ENCODE measurements around the gene HNF4A. TPM values are rescaled to one million over a fixed set of nuclear protein-coding genes. Genes with fewer than 3 reads are reported as not detected.

The HNF4A gene
- total RNA-seq, 2 experiments from 2014 or later, result not detected

GRCh38 chr20:44367746-44368145 is 12.2 kb downstream of the HNF4A start:
- ATAC-seq (ENCODE audit: poor library complexity), result no peak
- Histone ChIP-seq H3K27ac (ENCODE audit: low read depth in 1 of 2, low read length in 2 of 2) (no peak overlapping the region), H3K4me3 (ENCODE audit: low read length) (no peak overlapping the region), H3K4me1 (ENCODE audit: insufficient read depth, low read length) (no peaks in the 10 kb centered on the region), H3K27me3 (ENCODE audit: control insufficient read depth in 1 of 2, insufficient read depth in 2 of 2, low read length in 2 of 2) (no peaks in the 10 kb centered on the region), H3K36me3 (ENCODE audit: insufficient read depth, low read length) (no peaks in the 10 kb centered on the region), H3K9me3 (ENCODE audit: control insufficient read depth in 1 of 2, insufficient read depth in 1 of 2, low read length in 2 of 2) (no peaks in the 10 kb centered on the region)
- ChIA-PET CTCF (no interaction called here), POLR2A (no interaction called here)
- no peaks in the 10 kb centered on the region for H3K4me1 Mint-ChIP-seq (ENCODE audit: low read depth)
- no peak overlapping the region for H3K27ac Mint-ChIP-seq
- H3K4me3 Mint-ChIP-seq, result no peak overlapping the region
- H3K27me3 Mint-ChIP-seq, result no peaks in the 10 kb centered on the region
- no peak for TF ChIP-seq CTCF (IDR thresholded peaks at IDR 0.05)
- H3K36me3 Mint-ChIP-seq (ENCODE audit: low read depth), result no peaks in the 10 kb centered on the region
- intact Hi-C loops (cut with DNase I, micrococcal nuclease), result no loop called here
- H3K9me3 Mint-ChIP-seq, result no peaks in the 10 kb centered on the region
- DNase-seq, result no peak

GRCh38 chr20:44370639-44371218 is 15.2 kb downstream of the HNF4A start:
- no peaks in the 10 kb centered on the region for H3K27me3 ChIP-seq (ENCODE audit: control insufficient read depth in 1 of 2, insufficient read depth in 2 of 2, low read length in 2 of 2)
- ATAC-seq (ENCODE audit: poor library complexity) (no peak), DNase-seq (no peak)
- CTCF ChIA-PET, result no interaction called here
- intact Hi-C loops (cut with DNase I, micrococcal nuclease), result no loop called here
- POLR2A ChIA-PET, result no interaction called here
- H3K9me3 ChIP-seq (ENCODE audit: control insufficient read depth in 1 of 2, insufficient read depth in 1 of 2, low read length in 2 of 2), result no peaks in the 10 kb centered on the region
- Mint-ChIP-seq H3K9me3 (no peaks in the 10 kb centered on the region), H3K36me3 (ENCODE audit: low read depth) (no peaks in the 10 kb centered on the region), H3K27me3 (no peaks in the 10 kb centered on the region), H3K27ac (no peak overlapping the region), H3K4me1 (ENCODE audit: low read depth) (no peaks in the 10 kb centered on the region), H3K4me3 (no peak overlapping the region)
- no peaks in the 10 kb centered on the region for H3K36me3 ChIP-seq (ENCODE audit: insufficient read depth, low read length)
- H3K4me3 ChIP-seq (ENCODE audit: low read length), result no peak overlapping the region
- TF ChIP-seq CTCF (IDR thresholded peaks at IDR 0.05), result no peak
- H3K27ac ChIP-seq (ENCODE audit: low read depth in 1 of 2, low read length in 2 of 2), result no peak overlapping the region
- H3K4me1 ChIP-seq (ENCODE audit: insufficient read depth, low read length), result no peaks in the 10 kb centered on the region

- H3K27me3 ChIP-seq (ENCODE audit: control insufficient read depth in 1 of 2, insufficient read depth in 2 of 2, low read length in 2 of 2), result peaks cover 4 to 5% of the 10 kb centered on the region in 2 experiments
- Mint-ChIP-seq H3K27ac (no peak overlapping the region), H3K36me3 (ENCODE audit: low read depth) (no peaks in the 10 kb centered on the region), H3K4me3 (no peak overlapping the region), H3K9me3 (no peaks in the 10 kb centered on the region), H3K4me1 (ENCODE audit: low read depth) (peaks cover 9% of the 10 kb centered on the region), H3K27me3 (peaks cover 19% of the 10 kb centered on the region)
- intact Hi-C loops (cut with DNase I, micrococcal nuclease), result no loop called here
- ChIA-PET POLR2A (no interaction called here), CTCF (interaction anchor here (1.4 kb wide), 1 partner anchor 228 kb away, joined by 3 read pairs; no protein-coding TSS in a partner anchor)
- H3K36me3 ChIP-seq (ENCODE audit: insufficient read depth, low read length), result no peaks in the 10 kb centered on the region
- DNase-seq, result no peak
- ATAC-seq (ENCODE audit: poor library complexity), result no peak
- TF ChIP-seq CTCF (IDR thresholded peaks at IDR 0.05), result no peak
- no peaks in the 10 kb centered on the region for H3K4me1 ChIP-seq (ENCODE audit: insufficient read depth, low read length)
- H3K27ac ChIP-seq (ENCODE audit: low read depth in 1 of 2, low read length in 2 of 2), result no peak overlapping the region
- no peak overlapping the region for H3K4me3 ChIP-seq (ENCODE audit: low read length)
- H3K9me3 ChIP-seq (ENCODE audit: control insufficient read depth in 1 of 2, insufficient read depth in 1 of 2, low read length in 2 of 2), result no peaks in the 10 kb centered on the region
Observed at GRCh38 chr20:44382641-44383040, 27.1 kb downstream of the HNF4A start.

All from CD4-positive, alpha-beta T cell (primary cell).